ENCODE measurements around the gene CYTH1. TPM values are rescaled to one million over a fixed set of nuclear protein-coding genes. Genes with fewer than 3 reads are reported as not detected.

CYTH1 gene
- polyA plus RNA-seq, 2 of the 4 experiments (the other 2 are of a cell fraction) = 38.5 to 46.2 TPM

GRCh38 chr17:78796517-78796900 lies 14.4 kb upstream of the CYTH1 start:
- Histone ChIP-seq H3K4me1 (no peaks in the 10 kb centered on the region), H3K9me3 (no peaks in the 10 kb centered on the region), H3K4me3 (no peak overlapping the region), H3K4me2 (no peak overlapping the region), H3K27ac (no peak overlapping the region)
- ATAC-seq = no peak
- FAIRE-seq = no peak
- no peak for DNase-seq (ENCODE audit: low read depth in 1 of 2, low spot score in 1 of 2)
- TF ChIP-seq CBX8 (IDR thresholded peaks at IDR 0.05) (no peak), GATA3 (IDR thresholded peaks at IDR 0.05; ENCODE audit: borderline replicate concordance) (no peak), ZC3H11A (IDR thresholded peaks at IDR 0.05) (no peak), RARB (CRISPR knock-in tag; IDR thresholded peaks at IDR 0.05) (no peak), POLR2AphosphoS2 (conservative IDR thresholded peaks at IDR 0.05; ENCODE audit: low read length) (no peak), ELK1 (IDR thresholded peaks at IDR 0.05; ENCODE audit: low read depth, low read length) (no peak), NR3C1 (IDR thresholded peaks at IDR 0.05) (no peak), RFX5 (IDR thresholded peaks at IDR 0.05) (no peak), CBX2 (IDR thresholded peaks at IDR 0.05; ENCODE audit: borderline replicate concordance, low read depth) (no peak), FOSB (CRISPR knock-in tag; IDR thresholded peaks at IDR 0.05) (no peak), ZFP36 (IDR thresholded peaks at IDR 0.05; ENCODE audit: borderline replicate concordance, partially characterized antibody) (no peak), JUN (IDR thresholded peaks at IDR 0.05) (no peak), USF2 (IDR thresholded peaks at IDR 0.05) (no peak), BHLHE40 (IDR thresholded peaks at IDR 0.05; ENCODE audit: low read depth, low read length) (no peak), TP53 (CRISPR knock-in tag; IDR thresholded peaks at IDR 0.05) (no peak), HDAC2 (IDR thresholded peaks at IDR 0.05) (no peak), MAZ (IDR thresholded peaks at IDR 0.05; ENCODE audit: borderline replicate concordance, low read depth, low read length) (no peak), EP300 (IDR thresholded peaks at IDR 0.05) (no peak), NFE2L2 (conservative IDR thresholded peaks at IDR 0.05; ENCODE audit: low read length) (no peak), ATOH8 (CRISPR knock-in tag; IDR thresholded peaks at IDR 0.05; ENCODE audit: low read depth) (no peak)
- POLR2A ChIA-PET = no interaction called here
- CTCF ChIA-PET = interaction anchor here (1.1 to 3.0 kb wide), 5 partner anchors 12 to 299 kb away, joined by 3 to 12 read pairs (median 4); no protein-coding TSS in a partner anchor
- 88% methylated on average over 11 of the region's 11 CpGs for WGBS (ENCODE audit: missing lambda C conversion rate)

- Histone ChIP-seq H3K4me3 (no peak overlapping the region), H3K27ac (no peak overlapping the region), H3K4me1 (no peaks in the 10 kb centered on the region), H3K4me2 (no peak overlapping the region), H3K9me3 (no peaks in the 10 kb centered on the region)
- FAIRE-seq (no peak), ATAC-seq (no peak), DNase-seq (ENCODE audit: low read depth in 1 of 2, low spot score in 1 of 2) (no peak)
- CTCF ChIA-PET = interaction anchor here (1.1 to 3.0 kb wide), 4 partner anchors 11 to 299 kb away, joined by 3 to 12 read pairs (median 4); no protein-coding TSS in a partner anchor
- POLR2A ChIA-PET = no interaction called here
- WGBS (ENCODE audit: missing lambda C conversion rate) = 86% methylated on average over 14 of the region's 14 CpGs
- no peak for TF ChIP-seq FOSL2 (IDR thresholded peaks at IDR 0.05)
- TF ChIP-seq FOSL2 (CRISPR knock-in tag; IDR thresholded peaks at IDR 0.05) = no peak
- TF ChIP-seq MAZ (IDR thresholded peaks at IDR 0.05; ENCODE audit: borderline replicate concordance, low read depth, low read length) = no peak
- TF ChIP-seq CBX8 (IDR thresholded peaks at IDR 0.05) = no peak
- TF ChIP-seq MAX (IDR thresholded peaks at IDR 0.05) = no peak
- TF ChIP-seq SREBF2 (IDR thresholded peaks at IDR 0.05) = no peak
- no peak for TF ChIP-seq CBX2 (IDR thresholded peaks at IDR 0.05; ENCODE audit: borderline replicate concordance, low read depth)
- no peak for TF ChIP-seq RAD21 (conservative IDR thresholded peaks at IDR 0.05 in 1 of 2, IDR thresholded peaks at IDR 0.05 in 1 of 2)
- TF ChIP-seq EP300 (IDR thresholded peaks at IDR 0.05) = no peak
- TF ChIP-seq HES2 (IDR thresholded peaks at IDR 0.05) = no peak
- TF ChIP-seq USF2 (IDR thresholded peaks at IDR 0.05) = no peak
- no peak for TF ChIP-seq FOXS1 (CRISPR knock-in tag; IDR thresholded peaks at IDR 0.05)
- TF ChIP-seq ZSCAN20 (CRISPR knock-in tag; IDR thresholded peaks at IDR 0.05) = no peak
- TF ChIP-seq JUNB (IDR thresholded peaks at IDR 0.05) = no peak
- TF ChIP-seq HMGXB4 (CRISPR knock-in tag; IDR thresholded peaks at IDR 0.05; ENCODE audit: borderline replicate concordance) = no peak
- no peak for TF ChIP-seq CTCF (IDR thresholded peaks at IDR 0.05)
These were observed 13.9 kb upstream of the CYTH1 start for GRCh38 chr17:78795861-78796516.
